Stimulated activated naive CD8-positive, alpha-beta T cell treated with anti-CD3 and anti-CD28 coated beads, Interleukin-15, Interleukin-2, amounts not matched to agents 100 ng/mL and 50 ng/mL, for 24 hours (primary cell): ENCODE measurements around the gene CD2AP.
"Not testable (repeated sequence)": the region's sequence is repeated elsewhere in the genome, so short reads cannot be mapped to it uniquely, and the experiment has no call there.

Experiments
- H3K27ac Mint-ChIP-seq: one replicate; pipeline ENCODE4 v1.8.0; 2021; ENCODE audit warnings: mild to moderate bottlenecking, mixed read lengths
- H3K27me3 Mint-ChIP-seq: one replicate; pipeline ENCODE4 v1.8.0; 2021; ENCODE audit warnings: mixed read lengths
- H3K36me3 Mint-ChIP-seq: one replicate; pipeline ENCODE4 v1.8.0; 2021; ENCODE audit warnings: low read depth, mixed read lengths
- H3K4me1 Mint-ChIP-seq: one replicate; pipeline ENCODE4 v1.8.0; 2021; ENCODE audit warnings: low read depth, mixed read lengths
- H3K4me3 Mint-ChIP-seq: one replicate; pipeline ENCODE4 v1.8.0; 2021; ENCODE audit warnings: mild to moderate bottlenecking, mixed read lengths
- H3K9me3 Mint-ChIP-seq: one replicate; pipeline ENCODE4 v1.8.0; 2021; ENCODE audit warnings: mixed read lengths

Gene CD2AP

DNA sequence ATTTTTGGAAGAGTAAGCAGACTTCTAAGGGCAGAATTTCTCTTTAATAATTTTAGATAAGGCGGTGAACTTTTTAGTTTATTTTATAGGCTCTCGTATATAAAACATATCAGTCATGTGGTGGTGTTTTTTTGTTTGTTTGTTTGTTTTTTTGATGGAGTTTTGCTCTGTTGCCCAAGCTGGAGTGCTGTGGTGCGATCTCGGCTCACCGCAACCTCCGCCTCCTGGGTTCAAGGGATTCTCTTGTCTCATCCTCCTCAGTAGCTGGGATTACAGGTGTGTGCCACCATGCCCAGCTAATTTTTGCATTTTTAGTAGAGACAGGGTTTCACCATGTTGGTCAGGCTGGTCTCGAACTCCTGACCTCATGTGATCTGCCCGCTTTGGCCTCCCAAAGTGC is 3.6 kb downstream of the CD2AP start:
- H3K36me3 Mint-ChIP-seq, H3K9me3 Mint-ChIP-seq, H3K27me3 Mint-ChIP-seq, H3K4me3 Mint-ChIP-seq, H3K27ac Mint-ChIP-seq: not testable (repeated sequence)
- peaks cover 63% of the 10 kb centered on the region for H3K4me1 Mint-ChIP-seq

DNA sequence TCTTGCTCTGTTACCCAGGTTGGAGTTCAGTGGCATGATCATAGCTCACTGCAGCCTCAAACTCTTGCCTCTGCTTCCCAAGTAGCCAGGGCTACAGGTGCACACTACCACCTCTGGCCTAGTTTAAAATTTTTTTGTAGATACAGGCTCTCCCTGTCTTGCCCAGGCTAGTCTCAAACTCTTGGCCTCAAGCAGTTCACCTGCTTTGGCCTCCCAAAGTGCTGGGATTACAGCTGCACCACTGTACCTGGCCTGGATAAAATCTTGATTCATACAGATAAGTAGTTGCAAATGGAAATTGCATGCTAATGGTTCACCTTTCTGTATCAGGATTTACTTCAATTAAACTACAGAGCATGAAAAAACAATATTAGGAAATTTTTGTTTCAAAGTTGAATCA is 4.2 kb downstream of the CD2AP start:
- Mint-ChIP-seq H3K36me3 (peaks cover under 1% of the 10 kb centered on the region), H3K27ac (no peak overlapping the region), H3K9me3 (no peaks in the 10 kb centered on the region), H3K27me3 (no peaks in the 10 kb centered on the region), H3K4me3 (no peak overlapping the region), H3K4me1 (peaks cover 63% of the 10 kb centered on the region)

DNA sequence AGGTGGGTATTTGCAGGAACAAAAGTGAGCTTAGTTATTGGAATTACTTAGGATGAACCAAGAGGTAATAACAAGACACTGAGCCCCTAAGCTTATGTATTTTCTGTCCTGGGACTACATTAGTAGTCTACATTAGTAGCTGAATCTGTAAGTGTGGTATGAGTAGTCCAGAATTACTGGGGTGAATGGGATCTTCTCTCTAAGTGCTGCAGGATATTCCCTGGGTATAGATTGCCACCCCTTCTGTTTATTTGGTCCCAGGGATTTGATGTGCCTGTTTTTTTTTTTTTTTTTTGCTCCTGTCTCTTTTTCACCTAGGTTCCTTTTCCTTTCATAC is 5.9 kb downstream of the CD2AP start:
- Mint-ChIP-seq H3K27me3 (no peaks in the 10 kb centered on the region), H3K4me1 (peaks cover 60% of the 10 kb centered on the region), H3K9me3 (no peaks in the 10 kb centered on the region), H3K36me3 (peaks cover 3% of the 10 kb centered on the region), H3K4me3 (no peak overlapping the region), H3K27ac (peak overlapping the region; percentile 52)

DNA sequence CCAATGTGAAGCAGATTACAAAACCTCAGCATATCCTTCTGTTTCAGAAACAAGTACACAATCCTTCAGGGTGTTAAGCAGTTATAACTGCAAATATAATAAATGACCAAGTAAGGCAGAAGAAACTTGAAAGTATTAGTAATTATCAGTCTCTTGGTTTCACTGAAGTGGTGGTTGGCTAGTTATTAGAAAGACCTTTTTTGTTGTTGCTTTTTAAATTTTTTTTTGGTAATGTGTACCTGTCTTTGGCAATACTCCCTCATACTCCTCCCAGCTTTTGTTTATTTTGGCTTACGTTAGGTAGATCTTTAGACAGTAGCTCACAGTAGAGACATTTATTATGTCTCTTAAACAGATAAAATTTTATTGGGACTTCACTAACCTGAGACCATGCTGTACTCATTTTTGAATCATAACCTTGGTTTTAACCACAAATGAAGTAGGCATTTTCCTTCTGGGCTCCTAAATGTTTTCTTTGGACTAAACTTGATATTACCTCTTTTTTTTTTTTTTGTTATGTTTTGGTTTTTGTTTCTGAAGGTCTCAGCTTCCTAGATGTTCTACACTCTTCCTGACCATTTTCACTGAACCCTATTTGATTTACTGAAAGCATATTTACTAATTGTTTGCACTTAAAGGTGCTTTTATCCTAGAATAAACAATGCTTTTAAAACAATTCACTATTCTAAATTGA is 6.4 kb downstream of the CD2AP start:
- Mint-ChIP-seq H3K27ac (peak overlapping the region; percentile 52), H3K4me1 (peaks cover 60% of the 10 kb centered on the region), H3K27me3 (no peaks in the 10 kb centered on the region), H3K36me3 (peaks cover 3% of the 10 kb centered on the region), H3K4me3 (no peak overlapping the region), H3K9me3 (no peaks in the 10 kb centered on the region)

DNA sequence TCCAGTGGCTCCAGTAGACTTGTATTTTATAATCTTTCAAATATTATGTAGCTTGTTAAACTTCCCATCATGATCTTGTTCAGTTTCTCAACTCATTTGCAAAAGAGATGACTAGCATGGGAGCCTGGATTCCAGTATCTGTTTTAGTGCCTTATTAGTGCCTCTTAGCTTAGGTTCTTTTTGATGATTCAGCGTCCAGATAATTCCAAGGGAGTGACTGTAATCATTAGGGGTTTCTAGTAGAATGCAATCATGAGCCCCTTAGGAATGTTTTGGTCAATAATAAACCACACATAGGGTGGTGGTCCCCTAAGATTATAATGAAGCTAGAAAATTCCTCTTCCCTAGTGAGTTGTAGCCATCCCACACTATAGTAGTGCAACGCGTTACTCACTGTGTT is 7.0 kb downstream of the CD2AP start:
- Mint-ChIP-seq H3K9me3 (no peaks in the 10 kb centered on the region), H3K27me3 (no peaks in the 10 kb centered on the region), H3K4me1 (peaks cover 57% of the 10 kb centered on the region), H3K36me3 (peaks cover 3% of the 10 kb centered on the region), H3K4me3 (no peak overlapping the region), H3K27ac (no peak overlapping the region)

DNA sequence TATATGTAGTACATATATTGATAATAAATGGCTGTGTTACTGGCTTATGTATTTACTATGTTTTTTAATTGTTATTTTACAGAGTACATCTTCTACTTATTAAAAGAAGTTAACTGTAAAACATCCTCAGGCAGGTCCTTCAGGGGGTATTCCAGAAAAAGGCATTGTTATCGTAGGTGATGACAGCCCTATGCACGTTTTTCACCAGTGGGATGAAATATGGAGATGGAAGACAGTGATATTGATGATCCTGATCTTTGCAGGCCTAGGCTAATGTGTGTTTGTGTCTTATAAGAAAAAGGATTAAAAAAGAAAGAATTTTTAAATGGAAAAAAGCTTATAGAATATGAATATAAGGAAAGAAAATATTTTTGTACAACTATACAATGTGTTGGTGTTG is 7.5 kb downstream of the CD2AP start:
- peaks cover 54% of the 10 kb centered on the region for H3K4me1 Mint-ChIP-seq
- no peaks in the 10 kb centered on the region for H3K9me3 Mint-ChIP-seq

DNA sequence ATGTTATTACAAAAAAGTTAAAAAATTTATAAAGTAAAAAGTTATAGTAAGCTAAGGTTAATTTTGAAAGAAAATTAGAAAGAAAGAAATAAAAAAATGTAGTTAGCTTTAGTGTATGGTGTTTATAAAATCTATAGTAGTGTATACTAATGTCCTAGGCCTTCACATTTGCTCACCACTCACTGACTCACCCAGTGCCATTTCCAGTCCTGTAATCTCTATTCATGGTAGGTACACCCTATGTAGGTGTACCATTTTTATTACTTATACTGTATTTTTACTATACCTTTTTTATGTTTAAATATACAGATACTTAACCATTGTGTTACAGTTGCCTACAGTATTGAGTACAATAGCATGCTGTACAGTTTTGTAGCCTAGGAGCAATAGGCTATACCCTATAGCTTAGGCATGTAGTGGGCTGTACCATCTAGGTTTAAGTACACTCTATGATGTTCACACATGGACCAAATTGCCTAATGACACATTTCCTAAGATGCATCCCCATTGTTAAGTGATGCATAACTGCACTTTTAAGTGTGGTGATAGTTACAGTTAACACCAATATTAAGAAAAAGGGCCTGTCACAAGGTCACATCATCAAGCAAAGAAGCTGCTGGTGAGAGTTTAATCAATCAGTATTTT is 8.0 kb downstream of the CD2AP start:
- no peaks in the 10 kb centered on the region for H3K27me3 Mint-ChIP-seq
- no peak overlapping the region for H3K27ac Mint-ChIP-seq
- H3K36me3 Mint-ChIP-seq = peaks cover 3% of the 10 kb centered on the region
- H3K4me3 Mint-ChIP-seq = no peak overlapping the region
- peaks cover 52% of the 10 kb centered on the region for H3K4me1 Mint-ChIP-seq
- H3K9me3 Mint-ChIP-seq = no peaks in the 10 kb centered on the region

More for the DNA sequence above, 7.5 kb downstream of the CD2AP start:
- peaks cover 3% of the 10 kb centered on the region for H3K36me3 Mint-ChIP-seq
- no peak overlapping the region for H3K27ac Mint-ChIP-seq
- H3K27me3 Mint-ChIP-seq = no peaks in the 10 kb centered on the region
- no peak overlapping the region for H3K4me3 Mint-ChIP-seq

DNA sequence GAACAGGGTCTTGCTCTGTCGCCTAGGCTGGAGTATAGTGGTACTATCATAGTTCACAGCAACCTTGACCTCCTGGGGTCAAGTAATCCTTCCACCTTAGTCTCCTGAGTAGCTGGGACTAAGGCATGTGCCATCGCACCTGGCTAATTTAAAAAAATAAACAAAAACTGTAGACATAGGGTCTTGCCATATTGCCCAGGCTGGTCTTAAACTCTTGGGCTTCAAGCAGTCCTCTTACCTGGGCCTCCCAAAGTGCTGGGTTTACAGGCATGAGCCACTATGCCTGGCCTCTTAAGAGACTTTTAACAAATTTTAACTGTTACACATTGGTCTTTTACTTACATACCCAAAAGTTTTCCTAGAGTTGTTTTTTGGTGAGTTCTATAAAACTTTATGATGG is 12.4 kb downstream of the CD2AP start:
- Mint-ChIP-seq H3K9me3 (no peaks in the 10 kb centered on the region), H3K27ac (no peak overlapping the region), H3K36me3 (peaks cover 3% of the 10 kb centered on the region), H3K27me3 (no peaks in the 10 kb centered on the region), H3K4me1 (peaks cover 51% of the 10 kb centered on the region), H3K4me3 (no peak overlapping the region)

DNA sequence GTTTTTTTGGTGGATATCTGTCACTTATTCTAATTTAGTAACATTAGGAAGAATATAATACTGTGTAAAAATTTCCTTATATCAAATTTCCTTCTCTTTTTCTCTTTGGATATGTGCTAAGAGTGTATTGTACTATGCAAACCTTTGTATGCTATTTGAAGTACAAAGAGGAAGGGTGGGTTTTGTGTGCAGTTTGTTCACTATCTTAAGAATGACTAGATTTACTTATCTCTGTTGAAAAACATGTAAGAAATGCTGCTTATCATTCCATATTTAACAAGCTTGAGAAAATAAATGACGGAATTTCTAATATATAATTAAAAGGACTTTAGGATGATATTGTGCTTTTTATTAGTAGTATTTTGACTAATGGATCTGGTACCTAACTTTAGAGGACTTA is 13.1 kb downstream of the CD2AP start:
- H3K4me1 Mint-ChIP-seq = peaks cover 56% of the 10 kb centered on the region

DNA sequence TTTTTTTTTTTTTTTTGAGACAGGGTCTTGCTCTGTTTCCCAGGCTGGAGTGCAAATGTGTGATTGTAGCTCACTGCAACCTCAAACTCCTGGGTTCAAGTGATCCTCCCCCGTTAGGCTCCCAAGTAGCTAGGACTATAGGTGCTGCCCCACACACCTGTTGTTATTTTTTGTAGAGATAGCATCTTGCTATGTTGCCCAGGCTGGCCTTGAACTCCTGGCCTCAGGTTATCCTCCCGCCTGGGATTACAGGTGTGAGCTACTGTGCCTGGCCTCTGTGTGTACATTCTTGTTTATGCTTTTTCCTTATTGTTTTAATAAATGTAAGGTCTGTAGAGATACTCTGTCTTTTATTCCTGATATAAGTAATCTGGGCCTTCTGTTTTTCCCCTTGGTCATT is 14.8 kb downstream of the CD2AP start:
- Mint-ChIP-seq H3K4me1 (peaks cover 57% of the 10 kb centered on the region), H3K27me3 (no peaks in the 10 kb centered on the region), H3K27ac (no peak overlapping the region), H3K4me3 (no peak overlapping the region), H3K9me3 (no peaks in the 10 kb centered on the region), H3K36me3 (peaks cover 1% of the 10 kb centered on the region)

More for the DNA sequence above, 13.1 kb downstream of the CD2AP start:
- Mint-ChIP-seq H3K9me3 (no peaks in the 10 kb centered on the region), H3K36me3 (peaks cover 3% of the 10 kb centered on the region), H3K4me3 (no peak overlapping the region), H3K27ac (no peak overlapping the region), H3K27me3 (no peaks in the 10 kb centered on the region)

DNA sequence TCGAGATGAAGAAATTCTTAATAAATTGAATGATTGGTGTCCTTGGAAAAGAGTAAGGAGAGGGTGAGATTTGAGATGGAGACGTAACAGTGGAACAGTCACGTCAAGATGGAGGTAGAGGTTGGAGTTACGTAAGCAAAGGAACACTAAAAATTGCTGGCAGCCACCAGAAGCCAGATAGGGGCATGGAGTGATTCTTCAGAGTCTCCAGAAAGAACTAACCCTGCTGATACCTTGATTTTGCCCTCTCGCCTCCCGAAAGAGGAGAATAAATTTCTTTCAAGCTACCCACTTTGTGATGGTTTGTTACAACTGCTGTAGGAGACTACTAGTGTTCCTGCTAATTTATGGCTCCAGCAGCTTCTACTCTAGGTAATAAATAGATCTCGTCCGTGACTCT is 17.6 kb downstream of the CD2AP start:
- H3K27ac Mint-ChIP-seq = no peak overlapping the region
- peaks cover 76% of the 10 kb centered on the region for H3K4me1 Mint-ChIP-seq
- peaks cover 9% of the 10 kb centered on the region for H3K36me3 Mint-ChIP-seq
- H3K27me3 Mint-ChIP-seq = no peaks in the 10 kb centered on the region
- no peaks in the 10 kb centered on the region for H3K9me3 Mint-ChIP-seq
- H3K4me3 Mint-ChIP-seq = no peak overlapping the region

DNA sequence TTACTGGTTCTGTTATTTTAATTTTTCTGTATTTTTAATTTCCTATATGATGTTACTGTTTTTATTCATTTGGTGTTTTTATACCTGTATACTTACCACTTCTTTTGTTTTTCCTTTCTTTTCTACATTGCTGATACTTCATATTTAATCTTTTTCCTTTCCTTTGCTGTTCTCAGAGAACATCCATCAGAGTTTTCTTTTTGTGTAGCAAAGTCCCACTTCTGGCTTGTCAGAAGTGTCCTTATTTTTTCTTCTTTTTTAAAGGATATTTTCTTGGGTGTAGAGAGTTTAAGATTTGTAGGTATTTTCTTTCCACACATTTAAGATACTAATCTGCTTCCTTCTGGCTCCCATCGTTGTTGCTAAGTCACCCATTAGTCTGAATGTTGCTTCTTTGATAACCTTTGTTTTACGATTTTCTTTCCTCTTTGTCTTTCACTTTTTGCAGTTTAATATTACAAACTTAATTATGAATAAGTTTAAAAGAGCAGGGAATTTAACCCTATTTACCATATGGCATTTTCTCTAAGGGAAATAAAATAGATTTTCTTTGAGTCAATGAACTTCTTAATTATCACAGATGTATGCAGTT is 18.5 kb downstream of the CD2AP start:
- H3K27me3 Mint-ChIP-seq = no peaks in the 10 kb centered on the region
- H3K4me3 Mint-ChIP-seq = no peak overlapping the region
- H3K27ac Mint-ChIP-seq = peak overlapping the region; percentile 29
- peaks cover 80% of the 10 kb centered on the region for H3K4me1 Mint-ChIP-seq
- H3K36me3 Mint-ChIP-seq = peaks cover 9% of the 10 kb centered on the region
- H3K9me3 Mint-ChIP-seq = no peaks in the 10 kb centered on the region

DNA sequence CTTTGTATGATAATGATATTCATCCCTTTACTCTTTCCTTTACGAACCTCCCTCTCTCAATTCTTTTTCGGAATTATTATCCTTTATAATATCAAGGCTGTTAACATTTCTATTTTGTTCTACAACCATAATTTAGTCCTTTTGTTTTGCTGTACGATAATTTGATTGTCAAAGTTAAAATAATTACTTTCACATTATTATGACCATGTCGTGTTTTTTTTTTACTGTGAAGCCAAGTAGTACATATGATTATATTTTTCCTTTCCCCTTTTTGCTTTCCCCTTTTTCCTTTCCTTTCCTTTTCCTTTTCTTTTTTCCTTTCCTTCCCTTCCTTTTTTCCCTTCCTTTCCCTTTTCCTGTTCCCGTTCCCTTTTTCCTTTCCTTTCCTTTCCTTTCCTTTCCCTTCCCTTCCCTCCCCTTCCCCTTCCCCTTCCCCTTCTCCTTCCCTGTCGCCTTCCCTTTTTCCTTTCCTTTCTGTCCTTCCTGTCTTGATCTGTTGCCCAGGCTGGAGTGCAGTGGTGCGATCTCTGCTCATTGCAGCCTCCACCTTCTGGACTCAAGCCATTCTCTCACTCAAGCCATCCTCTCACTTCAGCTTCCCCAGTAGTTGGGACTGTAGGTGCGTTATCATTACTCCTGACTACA is 19.5 kb downstream of the CD2AP start:
- Mint-ChIP-seq H3K4me3 (no peak overlapping the region), H3K27me3 (no peaks in the 10 kb centered on the region), H3K4me1 (peaks cover 86% of the 10 kb centered on the region), H3K9me3 (no peaks in the 10 kb centered on the region), H3K27ac (peak overlapping the region; percentile 23), H3K36me3 (peaks cover 9% of the 10 kb centered on the region)

DNA sequence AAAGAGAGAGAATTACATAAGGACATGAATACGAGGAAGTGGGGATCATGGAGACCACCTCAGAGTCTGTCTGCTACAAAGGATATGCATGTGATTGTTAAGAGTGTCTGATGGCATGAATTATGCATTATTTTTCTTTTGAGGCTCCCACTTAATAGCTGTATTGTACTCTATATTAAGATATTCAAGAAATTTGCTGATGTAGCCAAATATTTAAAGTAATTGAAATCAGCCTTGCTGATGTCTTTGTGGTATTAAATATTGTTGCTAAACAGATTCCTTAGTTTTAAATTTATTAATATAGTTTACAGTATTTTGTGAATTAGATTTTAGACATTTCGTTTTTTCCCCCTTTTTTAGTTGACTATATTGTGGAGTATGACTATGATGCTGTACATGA is 25.3 kb downstream of the CD2AP start:
- H3K27ac Mint-ChIP-seq = no peak overlapping the region

DNA sequence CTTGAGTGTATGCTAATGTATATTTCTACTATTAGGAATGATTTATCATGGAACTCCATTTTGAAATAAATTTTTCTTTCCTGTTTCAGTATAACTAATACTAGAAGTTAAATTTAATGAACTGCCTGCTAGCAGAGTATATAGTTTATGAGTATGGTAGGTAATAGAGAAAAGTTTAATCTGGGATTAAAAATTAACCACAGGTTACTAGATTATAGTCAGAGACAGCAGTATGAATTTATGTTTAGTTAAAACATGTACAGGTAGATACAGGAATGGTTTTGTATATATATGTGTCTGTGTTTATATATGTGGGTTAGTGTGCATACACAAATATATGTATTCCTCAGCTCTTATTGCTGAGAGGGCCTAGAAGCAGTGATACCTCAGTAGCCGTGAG is 32.3 kb downstream of the CD2AP start:
- peaks cover 5% of the 10 kb centered on the region for H3K9me3 Mint-ChIP-seq
- no peaks in the 10 kb centered on the region for H3K27me3 Mint-ChIP-seq
- peaks cover 32% of the 10 kb centered on the region for H3K4me1 Mint-ChIP-seq
- peaks cover 67% of the 10 kb centered on the region for H3K36me3 Mint-ChIP-seq
- no peak overlapping the region for H3K4me3 Mint-ChIP-seq
- no peak overlapping the region for H3K27ac Mint-ChIP-seq

More for the DNA sequence above, 25.3 kb downstream of the CD2AP start:
- H3K27me3 Mint-ChIP-seq = no peaks in the 10 kb centered on the region
- H3K4me3 Mint-ChIP-seq = no peak overlapping the region
- peaks cover 45% of the 10 kb centered on the region for H3K4me1 Mint-ChIP-seq
- H3K9me3 Mint-ChIP-seq = peaks cover 5% of the 10 kb centered on the region
- peaks cover 32% of the 10 kb centered on the region for H3K36me3 Mint-ChIP-seq
